H1 (cell line): ENCODE results near the gene LANCL2. TPM values are rescaled to one million over a fixed set of nuclear protein-coding genes. Genes with fewer than 3 reads are reported as not detected.

Experiments
- CTCF ChIA-PET: fragments of 300-600 bp; sonication (Branson Sonifier 250); formaldehyde crosslinking; loops from one replicate; lab custom pipeline; 2021; ENCODE audit not compliant: partially characterized antibody; lab: Charles Lee
- POLR2A ChIA-PET: fragments of 300-600 bp; sonication (Branson Sonifier 250); formaldehyde crosslinking; loops from one replicate; lab custom pipeline; 2021; ENCODE audit warnings: inconsistent platforms; ENCODE audit not compliant: partially characterized antibody; lab: Charles Lee
- DNase-seq, 2 experiments: peaks; one replicate each; pipeline versions ENCODE4 v3.0.0 to v3.0.0-alpha.2; 2010 to 2022; ENCODE audit warnings: low spot score in 2 of 2, low read depth in 1 of 2, mixed read lengths in 1 of 2
- FAIRE-seq: peaks from 2 replicates; lab custom pipeline; 2011; peaks lifted over from hg19 to GRCh38; lab: Jason Lieb, UNC
- H2AFZ ChIP-seq: 2 replicates; pipeline ENCODE4 v1.8.1; 2012; ENCODE audit warnings: low read length, inconsistent platforms
- H2AK5ac ChIP-seq: 2 replicates; pipeline ENCODE4 v1.6.1; 2013; ENCODE audit warnings: low read depth, low read length
- H2BK120ac ChIP-seq: replicated peaks from 2 replicates; pipeline ENCODE3; 2013; ENCODE audit warnings: low read depth, low read length, inconsistent platforms
- H2BK12ac ChIP-seq: 2 replicates; pipeline ENCODE4 v1.6.1; 2013; ENCODE audit warnings: low read depth, low read length
- H2BK15ac ChIP-seq: 2 replicates; pipeline ENCODE4 v1.6.1; 2013; ENCODE audit warnings: low read length
- H2BK20ac ChIP-seq: 2 replicates; pipeline ENCODE4 v1.6.1; 2013; ENCODE audit warnings: low read length
- H2BK5ac ChIP-seq: 2 replicates; pipeline ENCODE4 v1.6.1; 2013; ENCODE audit warnings: low read depth, low read length
- H3K14ac ChIP-seq: 2 replicates; pipeline ENCODE4 v1.6.1; 2013; ENCODE audit warnings: inconsistent platforms; ENCODE audit not compliant: insufficient read length
- H3K18ac ChIP-seq: 2 replicates; pipeline ENCODE4 v1.6.1; 2013; ENCODE audit warnings: low read length; ENCODE audit errors: extremely low read depth
- H3K23ac ChIP-seq: 2 replicates; pipeline ENCODE4 v1.6.1; 2013; ENCODE audit warnings: inconsistent platforms; ENCODE audit not compliant: insufficient read length
- H3K23me2 ChIP-seq: 2 replicates; pipeline ENCODE4 v1.6.1; 2013; ENCODE audit warnings: low read depth, low read length
- H3K27ac ChIP-seq: 2 replicates; pipeline ENCODE4 v1.6.1; 2011; ENCODE audit warnings: low read depth, low read length, inconsistent platforms
- H3K27me3 ChIP-seq, 4 experiments: replicated peaks in 1 of 4; 1 replicate in 1 of 4; 2 replicates in 3 of 4; pipeline versions ENCODE4 v1.6.1 to v1.8.1; 2011 to 2013; ENCODE audit warnings: low read length in 3 of 4, mild to moderate bottlenecking in 3 of 4, inconsistent platforms in 2 of 4, mixed read lengths in 2 of 4, moderate library complexity in 1 of 4; ENCODE audit not compliant: control insufficient read depth in 3 of 4, insufficient read depth in 3 of 4; ENCODE audit errors: extremely low read depth in 1 of 4
- H3K36me3 ChIP-seq, 4 experiments: 2 replicates each; pipeline versions ENCODE4 v1.6.1 to v1.8.1; 2011 to 2013; ENCODE audit warnings: mild to moderate bottlenecking in 4 of 4, low read length in 3 of 4, moderate library complexity in 2 of 4, control low read depth in 1 of 4, inconsistent platforms in 1 of 4; ENCODE audit not compliant: insufficient read depth in 4 of 4, control insufficient read depth in 2 of 4
- H3K4ac ChIP-seq: replicated peaks from 2 replicates; pipeline ENCODE3; 2013; ENCODE audit warnings: low read length, low read depth, mixed read lengths, inconsistent platforms; ENCODE audit not compliant: insufficient read length
- H3K4me1 ChIP-seq, 4 experiments: replicated peaks in 1 of 4; 1 replicate in 1 of 4; 2 replicates in 3 of 4; pipeline versions ENCODE4 v1.6.1 to v1.8.1; 2011 to 2013; ENCODE audit warnings: low read length in 3 of 4, inconsistent platforms in 2 of 4, mixed read lengths in 1 of 4; ENCODE audit not compliant: insufficient read depth in 4 of 4, control insufficient read depth in 3 of 4
- H3K4me2 ChIP-seq, 2 experiments: 2 replicates each; pipeline versions ENCODE4 v1.6.1 to v1.8.1; 2011 to 2013; ENCODE audit warnings: low read depth in 2 of 2, low read length in 2 of 2, control low read depth in 1 of 2, inconsistent platforms in 1 of 2, mild to moderate bottlenecking in 1 of 2; ENCODE audit not compliant: insufficient read depth in 1 of 2
- H3K4me3 ChIP-seq, 4 experiments: fragments of 200-600, 300-600 bp in 1 of 4; sonication (generic), shearing (Covaris generic), sonication (Bioruptor Twin) in 1 of 4; 2 replicates each; pipeline versions ENCODE4 v1.5.1 to v1.8.1; 2011 to 2016; ENCODE audit warnings: low read length in 4 of 4, low read depth in 3 of 4, control low read depth in 2 of 4, inconsistent platforms in 2 of 4, mild to moderate bottlenecking in 2 of 4, mixed read lengths in 1 of 4, moderate library complexity in 1 of 4; ENCODE audit not compliant: insufficient read depth in 2 of 4; ENCODE audit errors: extremely low read depth in 1 of 4
- H3K56ac ChIP-seq: replicated peaks from 2 replicates; pipeline ENCODE3; 2013; ENCODE audit warnings: low read depth, mild to moderate bottlenecking, mixed read lengths, low read length, inconsistent platforms; ENCODE audit not compliant: insufficient read length
- H3K79me1 ChIP-seq: 2 replicates; pipeline ENCODE4 v1.6.1; 2013; ENCODE audit warnings: low read depth, low read length, control low read depth
- H3K79me2 ChIP-seq, 2 experiments: 2 replicates each; pipeline versions ENCODE4 v1.6.1 to v1.8.1; 2012 to 2013; ENCODE audit warnings: low read length in 2 of 2, mild to moderate bottlenecking in 2 of 2, inconsistent platforms in 1 of 2; ENCODE audit not compliant: insufficient read depth in 2 of 2, control insufficient read depth in 1 of 2
- H3K9ac ChIP-seq, 4 experiments: replicated peaks in 1 of 4; 1 replicate in 1 of 4; 2 replicates in 3 of 4; pipeline versions ENCODE4 v1.6.1 to v1.8.1; 2011 to 2013; ENCODE audit warnings: low read depth in 3 of 4, low read length in 3 of 4, control low read depth in 2 of 4, mild to moderate bottlenecking in 2 of 4, moderate library complexity in 2 of 4, inconsistent platforms in 1 of 4; ENCODE audit errors: extremely low read depth in 1 of 4
- H3K9me3 ChIP-seq, 2 experiments: 2 replicates each; pipeline versions ENCODE4 v1.6.1 to v1.8.1; 2012 to 2013; ENCODE audit warnings: mild to moderate bottlenecking in 2 of 2, moderate library complexity in 2 of 2, control low read depth in 1 of 2, inconsistent platforms in 1 of 2, low read depth in 1 of 2, low read length in 1 of 2, mixed read lengths in 1 of 2; ENCODE audit not compliant: insufficient read depth in 2 of 2
- H4K20me1 ChIP-seq, 2 experiments: replicated peaks in 1 of 2; 2 replicates each; pipeline versions ENCODE3 to v1.8.1; 2011 to 2013; ENCODE audit warnings: inconsistent platforms in 2 of 2, low read length in 2 of 2, mild to moderate bottlenecking in 1 of 2; ENCODE audit not compliant: insufficient read depth in 2 of 2, control insufficient read depth in 1 of 2
- H4K5ac ChIP-seq: 2 replicates; pipeline ENCODE4 v1.6.1; 2013; ENCODE audit warnings: low read length, low read depth, mixed read lengths, inconsistent platforms; ENCODE audit not compliant: insufficient read length
- H4K8ac ChIP-seq: 2 replicates; pipeline ENCODE4 v1.8.0; 2013; ENCODE audit warnings: mild to moderate bottlenecking, moderate library complexity, low read length, inconsistent platforms; ENCODE audit not compliant: insufficient read depth; ENCODE audit errors: extremely low read depth
- H4K91ac ChIP-seq: replicated peaks from 2 replicates; pipeline ENCODE3; 2013; ENCODE audit warnings: low read length, mixed read lengths, inconsistent platforms; ENCODE audit not compliant: insufficient read length
- CBX8 ChIP-seq: fragments of 300-800, 300-1000 bp; sonication (generic); IDR thresholded peaks from 2 replicates; pipeline ENCODE4 v1.7.1; 2016; ENCODE audit warnings: low read depth, low read length, borderline replicate concordance
- CHD2 ChIP-seq: IDR thresholded peaks from 2 replicates; pipeline ENCODE4 v1.6.1; 2012; ENCODE audit warnings: low read length, improper control_type of control experiment
- CTBP2 ChIP-seq: IDR thresholded peaks from 2 replicates; pipeline ENCODE4 v1.7.0; 2011; ENCODE audit warnings: borderline replicate concordance, mild to moderate bottlenecking, moderate library complexity, mixed read lengths, low read length; ENCODE audit not compliant: insufficient read depth, insufficient read length
- FOSL1 ChIP-seq: IDR thresholded peaks from 2 replicates; pipeline ENCODE4 v1.6.1; 2011; ENCODE audit warnings: mild to moderate bottlenecking, low read depth, low read length, moderate library complexity; ENCODE audit not compliant: insufficient read depth
- GTF2F1 ChIP-seq: IDR thresholded peaks from 2 replicates; pipeline ENCODE4 v1.6.1; 2012; ENCODE audit warnings: low read depth, low read length, improper control_type of control experiment, borderline replicate concordance
- KDM1A ChIP-seq: fragments of 200-600, 300-600 bp; sonication (generic); IDR thresholded peaks from 2 replicates; pipeline ENCODE4 v1.7.1; 2016; ENCODE audit warnings: mild to moderate bottlenecking, low read length, borderline replicate concordance
- KDM4A ChIP-seq: IDR thresholded peaks from one replicate; pipeline ENCODE4 v1.7.1; 2012; ENCODE audit warnings: low read depth, mild to moderate bottlenecking, moderate library complexity, low read length, inconsistent platforms; ENCODE audit not compliant: severe bottlenecking
- RBBP5 ChIP-seq: IDR thresholded peaks from 2 replicates; pipeline ENCODE4 v1.7.1; 2012; ENCODE audit warnings: low read depth, mild to moderate bottlenecking, inconsistent platforms, low read length, moderate library complexity, borderline replicate concordance
- SIRT6 ChIP-seq: IDR thresholded peaks from one replicate; pipeline ENCODE4 v1.7.1; 2012; ENCODE audit warnings: low read length, inconsistent platforms
- SP4 ChIP-seq: IDR thresholded peaks from 2 replicates; pipeline ENCODE4 v1.6.1; 2012; ENCODE audit warnings: low read length, inconsistent platforms
- YY1 ChIP-seq: IDR thresholded peaks from 2 replicates; pipeline ENCODE4 v1.6.1; 2011; ENCODE audit warnings: low read depth, mild to moderate bottlenecking, low read length
- WGBS, 2 experiments: shearing (Covaris generic) in 1 of 2; methylation state at CpG; one replicate each; pipeline versions ENCODE4 v1.1.6 to v1.1.7; 2013 to 2015; ENCODE audit warnings: low lambda C conversion rate in 2 of 2, mixed read lengths in 2 of 2, inconsistent platforms in 1 of 2, low coverage in 1 of 2, missing lambda C conversion rate in 1 of 2; ENCODE audit not compliant: insufficient replicate concordance in 2 of 2, insufficient coverage in 1 of 2, insufficient read length in 1 of 2; ENCODE audit errors: extremely low coverage in 1 of 2, missing lambda C conversion rate in 1 of 2; 5-methylcytosine and 5-hydroxymethylcytosine counted together
- polyA plus RNA-seq, 7 experiments: library from polyadenylated mRNA; depleted of rRNA in 3 of 7; stranded (reverse) in 5 of 7; unstranded in 2 of 7; fragments of >200 nt in 5 of 7; fragments of 200-250 nt in 2 of 7; gene quantifications; 1 replicate in 5 of 7; 2 replicates in 1 of 7; 4 replicates in 1 of 7; pipeline versions ENCODE4 v1.2.1 to v1.2.3, GENCODE V29; 2011 to 2013; ENCODE audit warnings: missing spikeins in 2 of 7, mixed read lengths in 2 of 7
- total RNA-seq: library from RNA; stranded (reverse); fragmentation: NEBNext Ultra II Directional; extraction: Animal tissue kit (Norgen Biotek cat#: 25700); gene quantifications from 2 replicates; pipeline ENCODE4 v1.2.1, GENCODE V29; 2021
- TF ChIP-seq, protein P1 (sequence below), 3 experiments: IDR thresholded peaks; 1 replicate in 2 of 3; 2 replicates in 1 of 3; pipeline versions ENCODE4 v1.5.1 to v1.6.1; 2011; ENCODE audit warnings: low read length in 3 of 3, mild to moderate bottlenecking in 3 of 3, inconsistent platforms in 2 of 3, low read depth in 1 of 3, moderate library complexity in 1 of 3; ENCODE audit not compliant: insufficient read depth in 1 of 3; ENCODE audit errors: control extremely low read depth in 1 of 3

The LANCL2 gene
- total and polyA plus RNA-seq, 2 of the 8 experiments (the other 6 are each of a cell fraction or from before 2014, with no cell fraction given): 9.2 to 9.5 TPM

DNA sequence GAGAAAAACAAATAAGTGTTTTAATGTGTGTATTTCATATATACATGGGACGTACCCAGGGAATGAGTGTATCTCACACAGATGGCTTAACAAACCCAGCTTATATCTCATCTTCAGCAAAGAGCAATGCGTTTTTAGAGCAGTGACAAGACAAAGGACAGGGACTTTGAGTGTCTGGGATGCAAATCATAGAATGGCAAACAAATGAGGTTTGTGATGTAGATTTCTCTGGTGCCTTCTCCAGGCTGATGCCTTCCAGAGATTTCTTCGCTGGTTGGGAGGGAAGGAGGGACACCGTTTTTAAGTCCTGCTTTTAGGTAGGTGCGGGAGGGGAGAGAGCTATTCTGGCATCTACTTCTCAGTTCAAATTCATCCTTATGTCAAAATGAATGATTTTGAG lies 16.6 kb downstream of the LANCL2 start:
- Histone ChIP-seq H2AFZ (no peak overlapping the region), H4K91ac (no peak overlapping the region), H2BK120ac (no peak overlapping the region), H3K79me2 (no peaks in the 10 kb centered on the region), H3K18ac (no peak overlapping the region), H2AK5ac (no peak overlapping the region), H2BK5ac (no peak overlapping the region), H3K4me3 (no peak overlapping the region), H3K27ac (no peak overlapping the region), H3K23ac (no peak overlapping the region), H3K23me2 (no peaks in the 10 kb centered on the region), H3K79me1 (no peaks in the 10 kb centered on the region), H4K8ac (no peak overlapping the region), H2BK20ac (no peak overlapping the region), H4K5ac (no peak overlapping the region), H3K9me3 (peaks cover 13 to 23% of the 10 kb centered on the region in 2 experiments), H3K4ac (no peak overlapping the region), H3K4me1 (no peaks in the 10 kb centered on the region), H3K4me2 (peak overlapping the region in 1 of 2 experiments; percentile 17; a peak in 1 of 4 replicates), H3K36me3 (peaks cover 0 to 8% (median 3%) of the 10 kb centered on the region in 4 experiments; a peak in 3 of 8 replicates), H3K27me3 (no peaks in the 10 kb centered on the region), H2BK15ac (no peak overlapping the region), H2BK12ac (no peak overlapping the region), H4K20me1 (no peaks in the 10 kb centered on the region), H3K56ac (no peak overlapping the region), H3K9ac (no peak overlapping the region), H3K14ac (no peak overlapping the region)
- ChIA-PET POLR2A (interaction anchor here (1.0 to 2.6 kb wide), 2 partner anchors 9 to 15 kb away, joined by 3 to 13 read pairs; no protein-coding TSS in a partner anchor), CTCF (interaction anchor here (0.9 to 1.4 kb wide), 2 partner anchors 26 to 32 kb away, joined by 3 to 4 read pairs; no protein-coding TSS in a partner anchor)
- 83% methylated on average over 5 of the region's 5 CpGs; no CpG with 5 or more reads in 1 of the 2 experiments for WGBS, 2 experiments
- FAIRE-seq (no peak), DNase-seq (no peak)
- TF ChIP-seq FOSL1 (no peak), CHD2 (no peak), KDM4A (no peak), CTBP2 (no peak), CBX8 (no peak), YY1 (no peak), SIRT6 (no peak), RBBP5 (no peak), KDM1A (no peak), GTF2F1 (no peak), SP4 (no peak)
- TF ChIP-seq, protein P1, sequence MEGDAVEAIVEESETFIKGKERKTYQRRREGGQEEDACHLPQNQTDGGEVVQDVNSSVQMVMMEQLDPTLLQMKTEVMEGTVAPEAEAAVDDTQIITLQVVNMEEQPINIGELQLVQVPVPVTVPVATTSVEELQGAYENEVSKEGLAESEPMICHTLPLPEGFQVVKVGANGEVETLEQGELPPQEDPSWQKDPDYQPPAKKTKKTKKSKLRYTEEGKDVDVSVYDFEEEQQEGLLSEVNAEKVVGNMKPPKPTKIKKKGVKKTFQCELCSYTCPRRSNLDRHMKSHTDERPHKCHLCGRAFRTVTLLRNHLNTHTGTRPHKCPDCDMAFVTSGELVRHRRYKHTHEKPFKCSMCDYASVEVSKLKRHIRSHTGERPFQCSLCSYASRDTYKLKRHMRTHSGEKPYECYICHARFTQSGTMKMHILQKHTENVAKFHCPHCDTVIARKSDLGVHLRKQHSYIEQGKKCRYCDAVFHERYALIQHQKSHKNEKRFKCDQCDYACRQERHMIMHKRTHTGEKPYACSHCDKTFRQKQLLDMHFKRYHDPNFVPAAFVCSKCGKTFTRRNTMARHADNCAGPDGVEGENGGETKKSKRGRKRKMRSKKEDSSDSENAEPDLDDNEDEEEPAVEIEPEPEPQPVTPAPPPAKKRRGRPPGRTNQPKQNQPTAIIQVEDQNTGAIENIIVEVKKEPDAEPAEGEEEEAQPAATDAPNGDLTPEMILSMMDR (IDR thresholded peaks at IDR 0.05; ENCODE audit: control extremely low read depth in 1 of 3, insufficient read depth in 1 of 3, low read depth in 1 of 3, low read length in 3 of 3): no peak
